Muscle of leg (tissue), 11 donors: ENCODE results near the gene SMOC2. TPM values are rescaled to one million over a fixed set of nuclear protein-coding genes. Genes with fewer than 3 reads are reported as not detected.
A peak's percentile ranks its signal among the peaks of the same experiment; 100 is the strongest.

ENCODE experiments used
- DNase-seq: peaks from one replicate; pipeline ENCODE4 v3.0.0; 2013
- H3K27ac ChIP-seq: one replicate; pipeline ENCODE4 v1.5.1; 2013; ENCODE audit warnings: mild to moderate bottlenecking, low read length, control low read depth
- H3K27me3 ChIP-seq: one replicate; pipeline ENCODE4 v1.6.1; 2013; ENCODE audit warnings: low read length; ENCODE audit not compliant: control insufficient read depth, insufficient read depth
- H3K36me3 ChIP-seq: one replicate; pipeline ENCODE4 v1.6.1; 2013; ENCODE audit warnings: low read length; ENCODE audit not compliant: control insufficient read depth, insufficient read depth
- H3K4me1 ChIP-seq: one replicate; pipeline ENCODE4 v1.6.1; 2013; ENCODE audit warnings: low read length; ENCODE audit not compliant: control insufficient read depth, insufficient read depth
- H3K4me3 ChIP-seq: one replicate; pipeline ENCODE4 v1.5.1; 2013; ENCODE audit warnings: low read length, control low read depth
- H3K9me3 ChIP-seq: replicated peaks from 2 replicates; pipeline ENCODE4 v1.6.1; 2013; ENCODE audit warnings: low read depth, low read length; ENCODE audit not compliant: control insufficient read depth
- WGBS: methylation state at CpG from one replicate; pipeline ENCODE4 v1.1.5; 2013; ENCODE audit warnings: missing lambda C conversion rate; ENCODE audit not compliant: insufficient coverage; 5-methylcytosine and 5-hydroxymethylcytosine counted together
- polyA plus RNA-seq, 8 donors: library from polyadenylated mRNA; unstranded; fragments of 120-200 nt; gene quantifications; one replicate each; pipeline versions ENCODE4 v1.2.1 to v1.2.3, GENCODE V29; 2013; ENCODE audit warnings: inconsistent platforms in 1 of 8, low replicate concordance in 1 of 8; ENCODE audit not compliant: insufficient read length in 8 of 8, insufficient read depth in 1 of 8
- total RNA-seq: library from RNA; stranded (reverse); fragments of 120-200 nt; gene quantifications from one replicate; pipeline ENCODE4 v1.2.4, GENCODE V29; 2013

SMOC2 gene
- total and polyA plus RNA-seq, 9 donors = 58.0 to 109 (median 78.9) TPM

DNA sequence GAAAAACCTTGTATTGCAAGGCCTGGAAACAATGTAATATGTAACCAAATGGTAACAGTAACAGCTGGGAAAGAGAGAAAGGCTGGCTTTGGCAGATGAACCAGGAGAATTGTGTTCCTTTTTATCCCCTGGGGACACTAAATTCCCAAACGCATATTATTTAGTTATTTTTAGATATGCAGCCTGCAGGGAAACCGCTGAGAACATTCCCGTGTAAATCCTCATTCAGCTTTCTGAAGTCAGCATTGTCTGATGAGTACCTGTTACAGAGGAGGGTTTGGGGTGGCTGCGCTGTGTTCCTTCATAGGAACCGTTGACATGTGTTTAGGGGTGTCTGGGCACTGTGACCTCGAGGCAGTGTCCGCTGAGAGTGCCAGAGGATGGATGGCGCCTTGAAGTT lies 101.3 kb downstream of the SMOC2 start:
- DNase-seq = peak; percentile 34
- peak overlapping the region; percentile 59 for H3K27ac ChIP-seq
- 52% methylated on average over 5 of the region's 8 CpGs for WGBS

DNA sequence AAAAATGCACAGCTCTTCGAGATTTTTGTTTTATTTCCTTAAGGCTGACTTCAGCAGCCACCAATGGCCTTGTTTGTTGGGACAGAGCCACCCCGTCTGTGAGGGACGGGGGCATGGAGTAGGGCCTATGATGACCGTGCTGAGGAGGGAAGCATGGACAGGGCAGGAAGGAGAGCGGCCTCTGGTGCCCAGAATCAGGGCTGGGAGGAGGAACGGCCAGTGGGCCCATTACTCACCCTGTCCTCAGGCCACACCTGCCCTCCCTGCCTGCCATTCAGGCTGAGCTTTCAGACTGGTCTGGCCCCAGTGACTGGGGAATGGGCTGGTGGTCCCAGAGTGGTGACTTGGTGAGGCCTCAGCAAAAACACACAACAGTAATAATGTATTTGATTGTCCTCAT lies 104.4 kb downstream of the SMOC2 start:
- DNase-seq = no peak
- WGBS = 94% methylated on average over 3 of the region's 6 CpGs
- peaks cover 17% of the 10 kb centered on the region for H3K4me1 ChIP-seq
- H3K27ac ChIP-seq = peak overlapping the region; percentile 29
- no peak overlapping the region for H3K4me3 ChIP-seq
- no peaks in the 10 kb centered on the region for H3K9me3 ChIP-seq
- H3K27me3 ChIP-seq = peaks cover 2% of the 10 kb centered on the region
- peaks cover 5% of the 10 kb centered on the region for H3K36me3 ChIP-seq

More for the DNA sequence above, 101.3 kb downstream of the SMOC2 start:
- Histone ChIP-seq H3K36me3 (peaks cover 3% of the 10 kb centered on the region), H3K9me3 (no peaks in the 10 kb centered on the region), H3K4me3 (no peak overlapping the region), H3K4me1 (peaks cover 23% of the 10 kb centered on the region), H3K27me3 (peaks cover 7% of the 10 kb centered on the region)

DNA sequence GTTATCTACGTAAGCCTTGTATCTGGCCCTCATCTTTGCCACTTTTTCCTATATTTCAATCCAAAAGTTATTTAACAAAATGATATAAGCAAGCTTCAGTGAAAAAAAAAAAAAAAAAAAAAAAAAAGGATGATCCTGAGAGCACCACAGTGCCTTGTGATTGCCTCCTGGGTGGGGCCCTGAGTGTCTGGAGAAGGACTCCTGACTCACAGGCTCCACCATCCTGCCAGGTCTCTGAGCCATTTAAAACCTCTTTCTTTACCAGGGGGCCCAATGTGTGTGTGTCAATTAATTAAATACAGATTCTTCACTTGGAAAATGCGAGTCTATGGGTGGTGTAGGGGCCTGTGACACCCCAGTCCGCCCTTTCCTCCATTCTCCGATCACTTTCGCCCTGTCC lies 105.2 kb downstream of the SMOC2 start:
- Histone ChIP-seq H3K27ac (no peak overlapping the region), H3K4me1 (peaks cover 11% of the 10 kb centered on the region), H3K4me3 (no peak overlapping the region), H3K9me3 (no peaks in the 10 kb centered on the region), H3K27me3 (no peaks in the 10 kb centered on the region), H3K36me3 (peaks cover 6% of the 10 kb centered on the region)
- DNase-seq = peak; percentile 58
- no CpG with 5 or more reads among the region's 5 CpGs for WGBS

DNA sequence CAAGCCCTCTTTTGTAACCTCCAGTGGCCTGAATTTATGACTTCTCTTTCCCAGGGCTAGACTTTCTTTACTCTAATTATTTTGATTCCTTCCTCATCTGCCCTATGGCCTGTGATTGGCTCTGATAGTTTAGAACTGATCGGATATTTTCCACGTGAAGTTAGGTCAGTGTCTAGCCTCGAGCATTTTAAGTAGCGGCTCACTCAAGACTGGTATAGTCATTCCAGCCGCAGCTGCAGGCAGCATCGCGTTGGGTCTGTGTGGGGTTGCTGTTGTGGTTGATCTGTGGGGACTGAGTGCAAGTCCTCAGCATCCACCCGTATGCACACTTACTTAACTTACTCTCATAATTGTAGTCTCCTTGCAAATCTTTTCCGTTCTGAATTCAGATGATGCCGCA lies 105.7 kb downstream of the SMOC2 start:
- 84% methylated on average over 5 of the region's 10 CpGs for WGBS
- Histone ChIP-seq H3K36me3 (peaks cover 6% of the 10 kb centered on the region), H3K9me3 (no peaks in the 10 kb centered on the region), H3K4me3 (no peak overlapping the region), H3K4me1 (peaks cover 7% of the 10 kb centered on the region), H3K27ac (no peak overlapping the region), H3K27me3 (no peaks in the 10 kb centered on the region)
- DNase-seq = no peak

DNA sequence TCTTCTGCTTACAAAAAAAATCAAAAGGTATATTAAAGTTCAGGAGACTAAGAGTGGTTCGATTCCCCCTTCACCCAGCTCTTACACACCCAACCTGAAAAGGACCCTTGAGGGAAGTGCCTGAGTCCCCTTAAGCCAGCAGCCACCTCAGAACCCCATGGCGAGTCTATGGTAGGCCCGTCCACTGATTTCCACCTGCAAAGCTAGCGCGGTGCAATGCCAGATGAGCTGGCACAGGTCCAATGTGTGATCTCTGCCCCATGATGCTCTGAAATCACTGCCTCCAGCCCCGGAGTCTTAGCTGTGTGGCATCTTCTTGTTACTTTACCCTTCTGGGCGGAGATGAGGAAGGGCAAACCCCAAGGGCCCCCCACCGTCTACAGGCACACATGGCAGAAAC lies 109.3 kb downstream of the SMOC2 start:
- H3K4me1 ChIP-seq = peaks cover 2% of the 10 kb centered on the region
- H3K27ac ChIP-seq = no peak overlapping the region
- 77% methylated on average over 3 of the region's 8 CpGs for WGBS
- H3K4me3 ChIP-seq = no peak overlapping the region
- H3K36me3 ChIP-seq = peaks cover 6% of the 10 kb centered on the region
- H3K27me3 ChIP-seq = no peaks in the 10 kb centered on the region
- no peak for DNase-seq
- no peaks in the 10 kb centered on the region for H3K9me3 ChIP-seq

DNA sequence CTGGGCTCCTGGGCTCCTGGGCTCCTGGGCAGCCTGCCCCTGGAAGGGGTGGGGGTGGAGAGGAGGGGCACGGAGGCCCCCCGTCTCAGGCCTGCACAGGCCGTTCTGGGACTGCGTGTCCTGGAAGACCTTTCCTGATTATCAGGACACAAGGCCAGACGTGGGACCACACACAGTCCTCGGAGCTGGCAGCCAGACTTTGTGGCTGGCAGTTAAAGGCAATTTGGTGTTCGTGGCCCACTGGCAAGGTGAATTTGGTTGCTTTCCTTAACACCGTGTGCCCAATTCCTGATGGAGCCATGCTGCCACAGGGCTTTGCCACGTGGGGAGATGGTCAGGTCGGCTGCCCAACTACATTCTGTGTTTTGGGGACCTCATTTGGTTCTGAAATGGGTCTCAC lies 113.5 kb downstream of the SMOC2 start:
- WGBS = 75% methylated on average over 10 of the region's 10 CpGs
- no peaks in the 10 kb centered on the region for H3K27me3 ChIP-seq
- no peak overlapping the region for H3K4me3 ChIP-seq
- DNase-seq = no peak
- no peaks in the 10 kb centered on the region for H3K9me3 ChIP-seq
- H3K4me1 ChIP-seq = no peaks in the 10 kb centered on the region
- H3K36me3 ChIP-seq = peaks cover 3% of the 10 kb centered on the region
- no peak overlapping the region for H3K27ac ChIP-seq

DNA sequence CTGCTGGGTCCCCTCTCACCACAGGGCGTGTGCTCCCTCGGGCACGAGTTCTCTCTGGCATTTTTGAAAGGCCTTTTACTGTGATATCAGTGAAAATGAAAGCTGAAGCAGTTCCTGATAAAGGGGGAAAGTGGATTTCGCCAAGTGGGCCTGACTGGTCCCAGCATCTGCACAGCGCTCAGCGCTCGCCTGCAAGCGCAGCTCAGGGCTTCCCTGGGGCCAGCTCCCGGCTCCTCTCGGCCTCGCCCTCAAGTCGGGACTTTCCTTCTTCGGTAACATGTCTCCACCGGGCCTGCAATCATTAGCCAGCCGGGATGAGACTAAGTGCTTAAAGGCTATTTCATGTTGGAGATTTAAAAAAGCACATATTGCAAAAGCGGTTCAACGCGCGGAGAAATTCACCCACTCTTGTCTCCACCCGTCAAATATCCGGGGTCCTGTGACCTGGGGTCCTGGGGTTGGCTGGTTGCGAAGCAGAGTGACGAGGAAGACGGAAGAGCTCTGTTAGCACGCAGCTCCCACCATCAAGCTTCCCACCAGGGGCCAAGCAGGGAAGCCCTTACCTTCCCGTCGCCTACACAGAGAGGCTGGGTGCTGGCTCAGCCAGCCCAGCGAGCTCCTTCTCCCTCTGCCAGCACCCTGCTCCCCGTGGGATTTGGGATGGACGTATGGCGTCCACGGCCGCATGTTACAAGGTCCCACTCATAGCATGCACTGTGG lies 114.1 kb downstream of the SMOC2 start:
- DNase-seq = no peak
- Histone ChIP-seq H3K4me1 (no peaks in the 10 kb centered on the region), H3K36me3 (peaks cover 3% of the 10 kb centered on the region), H3K4me3 (no peak overlapping the region), H3K27me3 (no peaks in the 10 kb centered on the region), H3K27ac (no peak overlapping the region), H3K9me3 (no peaks in the 10 kb centered on the region)
- 83% methylated on average over 25 of the region's 33 CpGs for WGBS

DNA sequence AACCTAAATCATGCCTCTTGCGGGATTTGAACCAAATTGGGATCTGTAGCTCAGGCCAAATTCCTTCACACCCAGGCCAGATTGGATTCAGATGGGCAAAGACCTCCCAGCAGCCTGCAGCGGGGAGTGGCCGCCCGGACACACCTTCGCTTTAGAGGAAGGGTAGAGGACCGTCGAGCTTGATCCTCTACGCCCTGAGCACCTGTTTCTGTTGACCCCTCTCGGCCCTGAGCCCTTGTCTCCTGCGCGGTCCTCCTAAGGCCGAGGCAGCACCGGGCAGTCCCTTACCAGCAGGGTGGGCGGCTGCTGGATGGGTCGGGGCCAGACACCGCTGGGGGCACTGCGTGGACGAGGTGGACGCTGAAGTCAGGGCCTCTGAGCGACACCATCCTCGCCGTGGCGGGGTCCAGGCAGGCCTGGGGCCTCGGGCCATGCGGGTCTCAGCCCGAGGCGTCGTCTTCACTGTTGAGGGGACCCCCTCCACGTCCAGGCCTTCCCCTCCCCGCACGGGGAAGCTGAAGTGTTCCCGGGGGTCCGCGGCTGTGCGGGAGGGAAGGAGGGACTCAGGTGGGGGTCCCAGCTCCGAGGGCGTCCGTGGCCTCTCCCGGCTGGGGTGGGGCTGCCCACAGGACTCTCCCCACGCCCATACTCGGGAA lies 114.8 kb downstream of the SMOC2 start:
- WGBS = 93% methylated on average over 32 of the region's 41 CpGs
- no peak overlapping the region for H3K4me3 ChIP-seq
- H3K9me3 ChIP-seq = no peaks in the 10 kb centered on the region
- H3K27me3 ChIP-seq = no peaks in the 10 kb centered on the region
- H3K27ac ChIP-seq = no peak overlapping the region
- no peaks in the 10 kb centered on the region for H3K36me3 ChIP-seq
- DNase-seq = no peak
- no peaks in the 10 kb centered on the region for H3K4me1 ChIP-seq

DNA sequence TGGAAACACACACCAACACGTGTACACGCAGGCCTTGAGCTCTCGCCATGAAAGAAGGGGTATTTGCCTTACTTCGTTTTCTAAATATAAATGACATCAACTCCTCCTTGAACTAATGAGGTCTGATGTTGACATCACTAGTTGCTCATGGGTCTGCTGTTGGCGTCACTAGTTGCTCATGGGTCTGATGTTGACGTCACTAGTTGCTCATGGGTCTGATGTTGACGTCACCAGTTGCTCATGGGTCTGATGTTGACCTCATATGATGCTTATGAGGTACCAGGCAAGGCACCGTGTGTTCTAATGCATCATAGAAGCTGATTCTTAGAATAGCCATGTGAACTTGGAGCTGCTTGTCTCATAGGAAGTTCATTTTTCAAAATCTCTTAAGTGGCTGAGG lies 116.5 kb downstream of the SMOC2 start:
- no peaks in the 10 kb centered on the region for H3K36me3 ChIP-seq
- 89% methylated on average over 4 of the region's 8 CpGs for WGBS
- no peak overlapping the region for H3K27ac ChIP-seq
- H3K27me3 ChIP-seq = peaks cover 2% of the 10 kb centered on the region
- DNase-seq = no peak
- H3K4me3 ChIP-seq = no peak overlapping the region
- no peaks in the 10 kb centered on the region for H3K9me3 ChIP-seq
- no peaks in the 10 kb centered on the region for H3K4me1 ChIP-seq

DNA sequence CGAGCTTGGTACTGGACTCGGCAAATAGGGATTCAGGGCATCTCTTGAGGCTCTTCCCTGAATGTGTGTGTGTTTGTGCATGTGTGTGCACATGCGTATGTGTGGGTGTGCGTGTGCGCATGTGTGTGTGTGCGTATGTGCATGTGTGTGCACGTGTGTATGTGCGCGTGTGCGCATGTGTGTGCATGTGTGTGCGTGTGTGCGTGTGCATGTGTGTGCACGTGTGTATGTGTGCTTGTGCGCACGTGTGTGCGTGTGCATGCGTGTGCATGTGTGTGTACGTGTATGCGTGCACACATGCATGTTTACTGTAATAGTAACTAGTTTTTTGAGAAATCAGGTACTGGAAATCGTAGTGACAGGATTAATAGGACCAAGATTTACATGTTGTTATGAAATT lies 117.7 kb downstream of the SMOC2 start:
- 95% methylated on average over 20 of the region's 20 CpGs for WGBS
- H3K36me3 ChIP-seq = no peaks in the 10 kb centered on the region
- peaks cover 9% of the 10 kb centered on the region for H3K27me3 ChIP-seq
- H3K4me3 ChIP-seq = no peak overlapping the region
- no peaks in the 10 kb centered on the region for H3K4me1 ChIP-seq
- no peak overlapping the region for H3K27ac ChIP-seq
- H3K9me3 ChIP-seq = no peaks in the 10 kb centered on the region
- DNase-seq = no peak
